Prostate gland (tissue), 2 donors: ENCODE data around the gene MMP23B. TPM values are rescaled to one million over a fixed set of nuclear protein-coding genes. Genes with fewer than 3 reads are reported as not detected.

Experiments
- DNase-seq: peaks from one replicate; pipeline ENCODE4 v3.0.0-alpha.2; 2019; ENCODE audit warnings: low spot score
- H3K27ac ChIP-seq, 2 donors: fragments of 200-600 bp; sonication (generic); 2 replicates each; pipeline ENCODE4 v1.5.1; 2017 to 2019
- H3K27me3 ChIP-seq: fragments of 200-600 bp; sonication (generic); replicated peaks from 2 replicates; pipeline ENCODE4 v1.5.1; 2019; ENCODE audit not compliant: insufficient read depth
- H3K36me3 ChIP-seq, 2 donors: fragments of 200-600 bp; sonication (generic); 1 replicate in 1 of 2; 2 replicates in 1 of 2; pipeline versions ENCODE4 v1.5.1 to v1.8.1; 2017 to 2019
- H3K4me1 ChIP-seq: fragments of 200-600 bp; sonication (generic); replicated peaks from 2 replicates; pipeline ENCODE4 v1.5.1; 2019
- H3K4me3 ChIP-seq, 2 donors: fragments of 200-600 bp; sonication (generic); 2 replicates each; pipeline ENCODE4 v1.5.1; 2017 to 2019
- H3K9me3 ChIP-seq: fragments of 200-600 bp; sonication (generic); 2 replicates; pipeline ENCODE4 v1.5.1; 2017
- CTCF ChIP-seq, 4 experiments: fragments of 200-600 bp in 2 of 4; fragments of 450-650 bp in 2 of 4; sonication (generic) in 2 of 4; IDR thresholded peaks; 1 replicate in 3 of 4; 2 replicates in 1 of 4; pipeline ENCODE4 v1.5.1; 2016 to 2019; ENCODE audit warnings: antibody characterized with exemption in 4 of 4, mild to moderate bottlenecking in 2 of 4, moderate library complexity in 2 of 4
- POLR2A ChIP-seq: fragments of 450-650 bp; IDR thresholded peaks from one replicate; pipeline ENCODE4 v1.6.1; 2016; ENCODE audit warnings: antibody characterized with exemption, mild to moderate bottlenecking
- POLR2AphosphoS5 ChIP-seq: sonication (generic); formaldehyde crosslinking; IDR thresholded peaks from one replicate; pipeline ENCODE4 v1.6.1; 2017; ENCODE audit warnings: antibody characterized with exemption
- WGBS: methylation state at CpG from one replicate; pipeline ENCODE4 v1.1.5; 2018; 5-methylcytosine and 5-hydroxymethylcytosine counted together
- intact Hi-C: fragments of 100-400 bp; cut with DNase I; formaldehyde crosslinking; loops from one replicate; pipeline ENCODE4 v1.14.2; 2022
- total RNA-seq, 2 donors: library from RNA; depleted of rRNA; stranded (reverse); fragments of >200 nt; gene quantifications; one replicate each; pipeline ENCODE4 v1.1.0, GENCODE V29; 2016

The MMP23B gene
- total RNA-seq, 2 donors from 2014 or later, result 4.4 to 55.4 TPM

- Histone ChIP-seq H3K4me3 (no peak overlapping the region), H3K27me3 (no peaks in the 10 kb centered on the region), H3K9me3 (no peaks in the 10 kb centered on the region), H3K27ac (no peak overlapping the region), H3K36me3 (no peaks in the 10 kb centered on the region), H3K4me1 (peaks cover 12% of the 10 kb centered on the region)
- intact Hi-C loops, result loop anchor here (10.0 kb wide), 1 partner anchor 54 kb away; no protein-coding TSS in a partner anchor
- DNase-seq, result no peak
- TF ChIP-seq POLR2AphosphoS5 (no peak), CTCF (IDR thresholded peaks at IDR 0.05) (no peak), POLR2A (no peak)
- 91% methylated on average over 16 of the region's 16 CpGs for WGBS
Observed at GRCh38 chr1:1620433-1621139, 11.4 kb upstream of the MMP23B start.

GRCh38 chr1:1621173-1622009, 10.6 kb upstream of the MMP23B start:
- no peak for DNase-seq
- WGBS, result 89% methylated on average over 16 of the region's 31 CpGs
- H3K4me1 ChIP-seq, result peaks cover 11% of the 10 kb centered on the region
- H3K27ac ChIP-seq, result no peak overlapping the region
- H3K36me3 ChIP-seq, result no peaks in the 10 kb centered on the region
- intact Hi-C loops, result loop anchor here (10.0 kb wide), 1 partner anchor 53 kb away; no protein-coding TSS in a partner anchor
- H3K27me3 ChIP-seq, result no peaks in the 10 kb centered on the region
- no peaks in the 10 kb centered on the region for H3K9me3 ChIP-seq
- TF ChIP-seq POLR2AphosphoS5, result no peak
- no peak for TF ChIP-seq CTCF (IDR thresholded peaks at IDR 0.05)
- no peak for TF ChIP-seq POLR2A
- no peak overlapping the region for H3K4me3 ChIP-seq

- TF ChIP-seq CTCF (IDR thresholded peaks at IDR 0.05) (no peak), POLR2A (no peak), POLR2AphosphoS5 (no peak)
- Histone ChIP-seq H3K27me3 (no peaks in the 10 kb centered on the region), H3K4me1 (peaks cover 3% of the 10 kb centered on the region), H3K36me3 (no peaks in the 10 kb centered on the region), H3K27ac (no peak overlapping the region), H3K9me3 (no peaks in the 10 kb centered on the region), H3K4me3 (no peak overlapping the region)
- 80% methylated on average over 21 of the region's 21 CpGs for WGBS
- DNase-seq, result no peak
- intact Hi-C loops, result loop anchor here (10.0 kb wide), 1 partner anchor 53 kb away; no protein-coding TSS in a partner anchor
Observed at GRCh38 chr1:1622010-1622787, 9.8 kb upstream of the MMP23B start.

- H3K27ac ChIP-seq, result no peak overlapping the region
- H3K36me3 ChIP-seq, result no peaks in the 10 kb centered on the region
- H3K9me3 ChIP-seq, result no peaks in the 10 kb centered on the region
- WGBS, result 90% methylated on average over 17 of the region's 17 CpGs
- no peak overlapping the region for H3K4me3 ChIP-seq
- no peaks in the 10 kb centered on the region for H3K4me1 ChIP-seq
- DNase-seq, result no peak
- no peaks in the 10 kb centered on the region for H3K27me3 ChIP-seq
- intact Hi-C loops, result loop anchor here (10.0 kb wide), 1 partner anchor 52 kb away; no protein-coding TSS in a partner anchor
- TF ChIP-seq POLR2A, result no peak
- no peak for TF ChIP-seq CTCF (IDR thresholded peaks at IDR 0.05)
- TF ChIP-seq POLR2AphosphoS5, result no peak
Observed at GRCh38 chr1:1622788-1623094, 9.2 kb upstream of the MMP23B start.
